ENCODE data around the gene HYAL3. TPM values are rescaled to one million over a fixed set of nuclear protein-coding genes. Genes with fewer than 3 reads are reported as not detected.

The HYAL3 gene
- total and polyA plus RNA-seq, 2 of the 13 experiments (the other 11 are each of a cell fraction or from before 2014, with no cell fraction given) = 5.5 to 10.4 TPM

GRCh38 chr3:50263478-50264382 lies 35.5 kb downstream of the HYAL3 start (continued):
- TF ChIP-seq RARA (CRISPR knock-in tag; IDR thresholded peaks at IDR 0.05) (peak; percentile 54), AKAP8 (CRISPR knock-in tag; IDR thresholded peaks at IDR 0.05) (no peak), ARID5B (CRISPR knock-in tag; IDR thresholded peaks at IDR 0.05) (0 out of 2 replicates have a peak, but pooled peaks have one; percentile 34), CCDC6 (CRISPR knock-in tag; IDR thresholded peaks at IDR 0.05) (0 out of 2 replicates have a peak, but pooled peaks have one; percentile 26), ESRRA (CRISPR knock-in tag; IDR thresholded peaks at IDR 0.05; ENCODE audit: low read depth) (peak; percentile 28; the same call in 1 of the 2 replicates), PRMT3 (CRISPR knock-in tag; IDR thresholded peaks at IDR 0.05; ENCODE audit: borderline replicate concordance, low read depth) (no peak), KAT8 (CRISPR knock-in tag; IDR thresholded peaks at IDR 0.05) (peak; percentile 26; the same call in 1 of the 2 replicates), ZSCAN21 (CRISPR knock-in tag; IDR thresholded peaks at IDR 0.05; ENCODE audit: borderline replicate concordance) (0 out of 2 replicates have a peak, but pooled peaks have one; percentile 41), SRF (IDR thresholded peaks at IDR 0.05; ENCODE audit: low read depth, low read length) (no peak), HMGXB3 (CRISPR knock-in tag; IDR thresholded peaks at IDR 0.05; ENCODE audit: borderline replicate concordance) (no peak), DPF2 (CRISPR knock-in tag; IDR thresholded peaks at IDR 0.05; ENCODE audit: borderline replicate concordance, low read depth) (peak; percentile 20; the same call in 1 of the 2 replicates), SAP130 (CRISPR knock-in tag; IDR thresholded peaks at IDR 0.05; ENCODE audit: low read depth) (peak; percentile 55), ZFP41 (CRISPR knock-in tag; IDR thresholded peaks at IDR 0.05; ENCODE audit: borderline replicate concordance) (no peak), KLF13 (CRISPR knock-in tag; IDR thresholded peaks at IDR 0.05) (no peak), ZNF230 (CRISPR knock-in tag; IDR thresholded peaks at IDR 0.05) (no peak), SALL1 (CRISPR knock-in tag; IDR thresholded peaks at IDR 0.05) (0 out of 2 replicates have a peak, but pooled peaks have one; percentile 21), ZMYM2 (CRISPR knock-in tag; IDR thresholded peaks at IDR 0.05) (peak; percentile 87), ZNF746 (CRISPR knock-in tag; IDR thresholded peaks at IDR 0.05) (peak; percentile 49; the same call in 1 of the 2 replicates), ZNF773 (CRISPR knock-in tag; IDR thresholded peaks at IDR 0.05; ENCODE audit: borderline replicate concordance) (no peak), SMAD1 (CRISPR knock-in tag; IDR thresholded peaks at IDR 0.05; ENCODE audit: borderline replicate concordance, low read depth) (no peak)
- TF ChIP-seq, protein P1, sequence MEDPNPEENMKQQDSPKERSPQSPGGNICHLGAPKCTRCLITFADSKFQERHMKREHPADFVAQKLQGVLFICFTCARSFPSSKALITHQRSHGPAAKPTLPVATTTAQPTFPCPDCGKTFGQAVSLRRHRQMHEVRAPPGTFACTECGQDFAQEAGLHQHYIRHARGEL (CRISPR knock-in tag; IDR thresholded peaks at IDR 0.05) = no peak
